SJCRH30 (cell line): ENCODE measurements around the gene UNC5B. TPM values are rescaled to one million over a fixed set of nuclear protein-coding genes. Genes with fewer than 3 reads are reported as not detected.
A peak's percentile ranks its signal among the peaks of the same experiment; 100 is the strongest.

Experiments used
- DNase-seq, 2 experiments: peaks; one replicate each; pipeline ENCODE4 v3.0.0-alpha.2; 2015 to 2020
- H3K27ac ChIP-seq: fragments of 250-450 bp; sonication (Bioruptor Pico); 2 replicates; pipeline ENCODE4 v1.5.1; 2020; ENCODE audit warnings: mild to moderate bottlenecking, moderate library complexity
- H3K27me3 ChIP-seq: fragments of 250-450 bp; sonication (Bioruptor Pico); 2 replicates; pipeline ENCODE4 v1.5.1; 2020; ENCODE audit warnings: mild to moderate bottlenecking, moderate library complexity
- H3K36me3 ChIP-seq: fragments of 250-450 bp; sonication (Bioruptor Pico); 2 replicates; pipeline ENCODE4 v1.5.1; 2020; ENCODE audit warnings: mild to moderate bottlenecking, moderate library complexity
- H3K4me1 ChIP-seq: fragments of 250-450 bp; sonication (Bioruptor Pico); 2 replicates; pipeline ENCODE4 v1.5.1; 2020; ENCODE audit warnings: mild to moderate bottlenecking, moderate library complexity
- H3K4me3 ChIP-seq: fragments of 250-450 bp; sonication (Bioruptor Pico); 2 replicates; pipeline ENCODE4 v1.5.1; 2020; ENCODE audit warnings: mild to moderate bottlenecking, moderate library complexity
- H3K9me3 ChIP-seq: fragments of 250-450 bp; sonication (Bioruptor Pico); replicated peaks from 2 replicates; pipeline ENCODE4 v1.5.1; 2020; ENCODE audit warnings: mild to moderate bottlenecking, moderate library complexity
- total RNA-seq: library from RNA; depleted of rRNA; stranded (reverse); fragments of >200 nt; shearing (Covaris generic); gene quantifications from 2 replicates; pipeline ENCODE4 v1.2.3, GENCODE V29; 2014

The UNC5B gene
- total RNA-seq, 1 experiment from 2014 or later = 3.6 TPM

DNA sequence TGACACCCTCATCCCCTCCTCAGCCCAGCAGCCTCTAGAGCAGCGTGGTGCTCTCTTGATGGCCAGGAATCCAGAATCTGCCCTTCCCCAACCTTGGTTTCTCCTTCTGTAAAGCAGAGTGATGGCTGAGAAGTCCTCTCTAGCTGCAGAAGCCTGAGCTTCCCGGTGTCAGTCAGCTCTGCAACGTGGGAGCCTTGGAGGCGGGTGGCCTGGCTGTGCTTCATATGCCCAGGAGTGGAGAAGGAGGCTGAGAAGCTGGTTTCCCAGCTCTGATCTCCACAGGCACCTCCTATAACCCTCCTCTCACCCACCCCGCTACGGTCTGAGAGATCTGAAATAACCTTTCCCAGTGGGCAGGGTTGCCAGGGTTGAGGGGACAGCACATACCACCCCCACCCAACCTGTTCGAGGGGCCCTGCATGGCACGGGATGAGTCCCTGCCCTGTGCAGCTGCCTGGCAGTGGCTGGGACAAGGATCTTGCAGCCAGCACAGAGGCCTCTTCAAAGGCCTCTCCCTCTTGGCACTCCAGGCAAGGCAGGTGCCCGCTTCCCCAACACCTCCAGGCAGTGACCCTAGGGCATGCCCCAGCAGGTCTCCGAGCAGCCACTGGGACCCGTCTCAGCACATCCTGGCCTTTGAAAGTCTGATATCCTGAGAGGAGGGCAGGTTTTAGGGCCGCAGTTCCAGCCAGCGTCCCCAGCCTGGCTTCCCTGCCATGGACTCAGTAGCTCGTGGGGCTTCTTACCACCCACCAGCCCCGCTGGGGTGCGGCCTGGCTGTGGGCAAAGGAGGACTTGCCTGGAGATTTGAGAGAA lies 88.4 kb downstream of the UNC5B start:
- DNase-seq = no peak
- Histone ChIP-seq H3K4me1 (no peaks in the 10 kb centered on the region), H3K4me3 (no peak overlapping the region), H3K27ac (no peak overlapping the region), H3K36me3 (no peaks in the 10 kb centered on the region), H3K27me3 (no peaks in the 10 kb centered on the region), H3K9me3 (no peaks in the 10 kb centered on the region)

GRCh38 chr10:71301371-71301916 lies 89.1 kb downstream of the UNC5B start:
- no peaks in the 10 kb centered on the region for H3K27me3 ChIP-seq
- DNase-seq = no peak
- no peaks in the 10 kb centered on the region for H3K9me3 ChIP-seq
- H3K36me3 ChIP-seq = no peaks in the 10 kb centered on the region
- H3K4me3 ChIP-seq = no peak overlapping the region
- no peaks in the 10 kb centered on the region for H3K4me1 ChIP-seq
- no peak overlapping the region for H3K27ac ChIP-seq

GRCh38 chr10:71302451-71302850 lies 90.1 kb downstream of the UNC5B start:
- Histone ChIP-seq H3K27ac (no peak overlapping the region), H3K4me1 (no peaks in the 10 kb centered on the region), H3K27me3 (no peaks in the 10 kb centered on the region), H3K9me3 (no peaks in the 10 kb centered on the region), H3K36me3 (no peaks in the 10 kb centered on the region), H3K4me3 (no peak overlapping the region)
- no peak for DNase-seq

DNA sequence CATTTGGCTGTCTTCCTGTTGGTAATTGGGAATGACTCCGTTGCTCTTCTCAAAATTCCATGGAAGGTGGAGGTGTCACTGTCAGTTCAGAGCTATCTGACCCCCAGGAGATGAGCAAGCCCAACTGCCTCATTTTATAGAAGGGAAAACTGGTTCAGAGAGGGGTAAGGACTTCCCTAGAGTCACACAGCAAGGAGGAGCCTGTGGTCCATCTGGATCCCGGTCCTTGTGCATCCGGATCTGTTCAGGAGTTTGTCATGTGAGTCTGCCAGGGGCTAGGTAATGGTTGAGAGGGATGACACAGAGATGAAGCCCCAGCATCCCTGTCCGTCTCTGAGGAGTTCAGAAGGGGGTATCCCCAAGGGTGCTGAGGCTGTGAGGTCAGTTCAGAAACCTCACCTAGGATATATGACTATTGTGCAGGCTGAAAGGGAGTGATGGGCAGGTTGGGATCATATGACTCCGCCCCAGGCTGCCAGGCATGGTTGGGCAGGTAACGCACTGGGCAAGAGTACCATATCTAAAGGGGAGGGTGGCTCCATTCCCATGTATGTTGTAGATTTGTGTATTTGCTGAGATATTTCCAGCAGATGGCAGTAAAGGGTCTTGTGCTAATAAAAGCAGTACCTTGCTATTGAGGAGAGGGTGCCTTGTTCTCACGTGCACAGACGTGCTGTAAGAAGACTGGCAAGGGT lies 90.7 kb downstream of the UNC5B start:
- Histone ChIP-seq H3K4me3 (no peak overlapping the region), H3K9me3 (no peaks in the 10 kb centered on the region), H3K27me3 (no peaks in the 10 kb centered on the region), H3K4me1 (no peaks in the 10 kb centered on the region), H3K27ac (no peak overlapping the region), H3K36me3 (no peaks in the 10 kb centered on the region)
- peak; percentile 22 to 60 for DNase-seq

DNA sequence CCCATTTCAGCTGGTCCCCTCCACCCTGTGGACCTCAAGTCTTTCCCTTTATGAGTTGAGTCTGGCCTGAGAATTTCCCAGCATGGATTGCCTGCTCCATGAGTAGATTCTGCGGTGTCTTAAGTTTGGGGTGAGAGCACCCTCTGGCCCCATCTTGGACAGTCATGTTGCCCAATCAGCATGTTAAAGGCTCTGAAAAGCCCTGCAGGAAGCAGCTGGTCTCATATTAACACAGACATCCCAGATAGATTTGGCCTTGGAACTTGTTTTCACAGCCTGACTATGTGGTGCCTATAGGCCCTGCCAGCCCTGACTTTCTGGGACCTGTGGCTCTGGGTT lies 91.2 kb downstream of the UNC5B start:
- Histone ChIP-seq H3K4me1 (no peaks in the 10 kb centered on the region), H3K4me3 (no peak overlapping the region), H3K36me3 (no peaks in the 10 kb centered on the region), H3K27me3 (no peaks in the 10 kb centered on the region), H3K27ac (no peak overlapping the region), H3K9me3 (no peaks in the 10 kb centered on the region)
- no peak for DNase-seq

GRCh38 chr10:71304914-71305313 lies 92.5 kb downstream of the UNC5B start:
- Histone ChIP-seq H3K27me3 (no peaks in the 10 kb centered on the region), H3K4me3 (no peak overlapping the region), H3K4me1 (no peaks in the 10 kb centered on the region), H3K9me3 (no peaks in the 10 kb centered on the region), H3K36me3 (no peaks in the 10 kb centered on the region), H3K27ac (no peak overlapping the region)
- DNase-seq = no peak

- Histone ChIP-seq H3K9me3 (no peaks in the 10 kb centered on the region), H3K27me3 (no peaks in the 10 kb centered on the region), H3K27ac (no peak overlapping the region), H3K4me1 (no peaks in the 10 kb centered on the region), H3K4me3 (no peak overlapping the region), H3K36me3 (no peaks in the 10 kb centered on the region)
- DNase-seq = no peak
Measured at GRCh38 chr10:71306979-71307378, 94.6 kb downstream of the UNC5B start.

DNA sequence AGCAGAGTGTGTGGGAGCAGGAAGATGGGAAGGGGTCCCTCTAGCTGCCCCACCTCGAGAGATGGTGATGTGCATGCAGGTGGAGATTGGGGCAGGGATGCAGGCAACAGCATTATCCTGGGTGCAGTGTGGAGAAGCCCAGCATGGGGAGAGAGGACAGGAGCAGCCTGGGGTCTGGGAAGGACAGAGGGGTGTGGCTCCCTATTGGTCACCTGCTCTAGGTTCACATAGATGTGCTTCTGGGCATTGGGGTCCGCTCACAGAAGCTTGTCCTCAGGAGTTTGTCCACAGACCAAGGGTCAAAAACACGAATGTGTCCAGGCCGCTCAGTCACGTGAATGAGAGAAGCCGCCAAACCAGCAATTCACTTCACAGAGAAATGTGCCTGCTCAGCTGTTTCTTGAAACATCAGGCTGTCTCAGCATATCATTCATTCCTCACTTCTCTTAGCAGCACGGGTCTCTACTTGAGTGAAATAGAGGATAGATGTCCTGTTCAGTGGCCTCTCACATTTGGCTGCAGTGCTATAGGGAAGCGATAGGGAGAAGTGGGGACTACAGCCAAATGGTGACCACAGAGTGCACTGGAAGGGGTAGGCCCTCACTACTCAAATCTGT lies 95.2 kb downstream of the UNC5B start:
- peaks cover 2% of the 10 kb centered on the region for H3K4me1 ChIP-seq
- no peak overlapping the region for H3K27ac ChIP-seq
- no peaks in the 10 kb centered on the region for H3K9me3 ChIP-seq
- no peaks in the 10 kb centered on the region for H3K27me3 ChIP-seq
- H3K4me3 ChIP-seq = no peak overlapping the region
- DNase-seq = no peak
- H3K36me3 ChIP-seq = no peaks in the 10 kb centered on the region

- no peak overlapping the region for H3K4me3 ChIP-seq
- H3K36me3 ChIP-seq = no peaks in the 10 kb centered on the region
- no peaks in the 10 kb centered on the region for H3K9me3 ChIP-seq
- H3K27me3 ChIP-seq = no peaks in the 10 kb centered on the region
- peaks cover 5% of the 10 kb centered on the region for H3K4me1 ChIP-seq
- no peak overlapping the region for H3K27ac ChIP-seq
- no peak for DNase-seq
Measured at GRCh38 chr10:71308244-71308643, 95.9 kb downstream of the UNC5B start.

DNA sequence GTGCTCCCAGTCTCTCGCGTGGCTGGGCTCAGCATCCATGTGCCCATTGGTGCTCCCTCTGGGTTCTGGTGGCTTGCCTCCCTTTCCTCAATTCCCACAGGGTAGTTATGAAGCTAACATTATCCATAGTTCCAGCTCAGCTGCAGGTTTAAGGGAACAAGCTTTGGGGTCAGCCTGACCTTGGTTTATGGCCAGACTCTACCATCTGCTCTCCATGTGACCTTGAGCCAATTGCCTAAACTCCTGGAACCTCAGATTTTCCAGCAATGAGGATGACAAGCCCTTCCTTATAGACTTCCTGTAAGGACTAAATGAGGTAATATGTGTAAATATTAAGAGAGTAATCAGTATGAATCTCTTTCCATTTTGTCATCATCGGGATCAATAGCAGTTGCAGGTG lies 96.6 kb downstream of the UNC5B start:
- no peak for DNase-seq
- no peaks in the 10 kb centered on the region for H3K9me3 ChIP-seq
- no peak overlapping the region for H3K27ac ChIP-seq
- H3K4me3 ChIP-seq = no peak overlapping the region
- no peaks in the 10 kb centered on the region for H3K27me3 ChIP-seq
- no peaks in the 10 kb centered on the region for H3K36me3 ChIP-seq
- H3K4me1 ChIP-seq = peaks cover 5% of the 10 kb centered on the region

DNA sequence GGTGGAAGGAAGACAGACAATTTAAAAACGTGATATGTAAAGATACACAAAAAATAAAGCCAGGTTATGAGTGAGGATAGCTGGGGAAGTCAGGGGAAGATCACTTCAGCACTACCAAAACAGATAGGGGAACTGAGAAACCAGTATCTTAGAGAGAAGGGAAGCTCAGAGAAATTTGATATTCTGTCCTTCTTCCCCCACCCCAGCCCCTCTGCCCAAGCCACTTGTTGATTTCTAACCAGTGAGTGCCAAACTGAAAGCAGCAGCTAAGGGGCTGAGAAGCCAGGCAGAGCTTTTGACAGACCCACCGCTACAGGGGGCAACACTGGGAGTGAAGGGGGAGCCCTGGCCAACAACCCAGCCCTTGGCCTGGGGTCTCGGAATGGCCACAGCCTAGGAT lies 97.5 kb downstream of the UNC5B start:
- DNase-seq = no peak
- no peaks in the 10 kb centered on the region for H3K36me3 ChIP-seq

GRCh38 chr10:71312220-71312619 lies 99.8 kb downstream of the UNC5B start:
- Histone ChIP-seq H3K27me3 (no peaks in the 10 kb centered on the region), H3K4me1 (peaks cover 5% of the 10 kb centered on the region), H3K36me3 (no peaks in the 10 kb centered on the region), H3K4me3 (no peak overlapping the region), H3K9me3 (no peaks in the 10 kb centered on the region), H3K27ac (no peak overlapping the region)
- DNase-seq = no peak

More for the DNA sequence above, 97.5 kb downstream of the UNC5B start:
- H3K4me1 ChIP-seq = peaks cover 5% of the 10 kb centered on the region
- no peak overlapping the region for H3K4me3 ChIP-seq
- H3K27me3 ChIP-seq = no peaks in the 10 kb centered on the region
- H3K9me3 ChIP-seq = no peaks in the 10 kb centered on the region
- H3K27ac ChIP-seq = no peak overlapping the region

DNA sequence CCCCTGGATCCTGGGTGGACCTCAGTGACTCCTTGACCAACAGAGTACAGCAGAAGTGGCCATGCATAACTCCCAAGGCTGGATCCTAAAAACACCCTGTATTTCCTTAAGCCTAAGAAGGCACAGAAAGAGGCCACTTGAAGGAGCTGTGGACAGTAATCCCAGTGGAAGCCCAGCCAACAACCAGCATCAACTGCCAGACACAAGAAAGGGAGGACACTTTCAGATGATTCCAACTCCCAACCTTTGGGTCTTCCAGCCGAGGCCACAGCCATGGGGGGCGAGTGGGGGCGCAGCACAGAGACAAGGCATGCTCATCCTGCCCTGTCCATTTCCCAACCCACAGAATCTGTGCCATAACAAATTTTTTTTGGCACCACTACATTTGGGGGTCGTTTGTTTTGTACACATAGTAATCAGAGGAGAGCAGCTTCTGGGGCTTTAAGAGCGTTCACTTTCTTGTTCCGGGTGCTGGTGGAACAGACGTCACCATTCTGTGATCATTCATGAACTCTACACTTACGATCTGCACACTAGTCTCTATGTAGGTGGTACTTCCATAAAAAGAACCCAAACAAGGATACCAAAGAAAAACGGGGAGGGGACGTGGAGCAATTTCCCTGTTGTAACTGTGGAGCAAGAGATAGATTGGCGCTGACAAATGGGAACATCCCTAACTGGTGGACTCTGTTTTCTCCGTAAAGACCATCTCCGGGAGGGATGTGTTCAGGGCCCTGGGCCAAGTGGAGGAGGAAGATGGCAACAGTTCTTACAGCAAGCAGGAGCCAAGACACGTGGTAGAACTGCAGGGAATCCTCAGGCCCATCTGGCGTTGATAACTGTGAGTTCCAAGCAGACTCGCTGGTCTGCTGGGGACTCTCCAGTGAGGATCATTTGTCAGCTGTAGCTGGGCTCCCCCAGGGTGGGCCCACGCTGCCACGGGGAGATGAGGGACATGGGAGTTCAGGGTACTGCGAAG lies 100.7 kb downstream of the UNC5B start:
- Histone ChIP-seq H3K27me3 (no peaks in the 10 kb centered on the region), H3K4me3 (no peak overlapping the region), H3K4me1 (peaks cover 5% of the 10 kb centered on the region), H3K27ac (no peak overlapping the region), H3K36me3 (no peaks in the 10 kb centered on the region), H3K9me3 (no peaks in the 10 kb centered on the region)
- peak in 1 of 2 experiments; percentile 22 for DNase-seq

DNA sequence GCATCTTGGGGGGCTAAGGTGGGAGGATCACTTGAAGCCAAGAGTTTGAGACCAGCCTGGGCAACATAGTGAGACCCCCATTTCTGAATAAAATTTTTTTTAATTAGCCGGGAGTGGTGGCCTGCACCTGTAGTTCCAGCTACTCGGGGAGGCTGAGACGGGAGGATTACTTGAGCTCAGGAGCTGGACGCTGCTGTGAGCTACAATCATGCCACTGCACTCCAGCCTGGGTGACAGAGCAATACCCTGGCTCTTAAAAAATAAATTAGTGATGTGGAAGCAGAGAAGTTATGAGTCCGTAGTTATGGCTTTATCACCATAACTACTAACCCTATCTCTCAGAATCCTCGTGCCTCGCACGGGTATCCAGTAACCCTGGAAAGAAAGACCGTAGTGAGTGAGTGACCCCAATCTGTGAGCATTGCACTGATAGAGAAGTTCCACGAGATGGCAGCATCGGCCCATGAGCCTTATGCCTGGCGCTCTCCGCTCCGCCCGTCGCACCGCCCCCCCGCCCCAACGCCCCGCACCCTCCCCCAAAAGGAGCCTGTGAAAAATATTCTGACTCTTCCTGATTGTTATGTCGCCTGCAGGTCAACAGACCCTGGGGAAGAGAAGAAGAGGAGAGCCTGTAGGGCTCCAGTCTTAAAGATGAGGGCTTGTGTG lies 101.8 kb downstream of the UNC5B start:
- peak; percentile 19 to 69 for DNase-seq
- H3K27me3 ChIP-seq = no peaks in the 10 kb centered on the region
- no peaks in the 10 kb centered on the region for H3K9me3 ChIP-seq
- H3K27ac ChIP-seq = no peak overlapping the region
- no peak overlapping the region for H3K4me3 ChIP-seq
- H3K36me3 ChIP-seq = no peaks in the 10 kb centered on the region
- H3K4me1 ChIP-seq = peaks cover 5% of the 10 kb centered on the region
